Activated CD8-positive, alpha-beta T cell treated with anti-CD3 and anti-CD28 coated beads for 36 hours (primary cell): Measurements from ENCODE around the gene ERBB4. TPM values are rescaled to one million over a fixed set of nuclear protein-coding genes. Genes with fewer than 3 reads are reported as not detected.

Experiments used
- ATAC-seq: fragments of 200-7000 bp; cut with Tn5 transposase; one replicate; pipeline ENCODE4 v1.10.0; 2021; ENCODE audit warnings: mild to moderate bottlenecking, moderate library complexity
- CTCF ChIA-PET: fragments of 350-600 bp; sonication (Branson Sonifier 250); formaldehyde crosslinking; loops from one replicate; lab custom pipeline; 2021; ENCODE audit warnings: antibody characterized with exemption; lab: Charles Lee
- POLR2A ChIA-PET: fragments of 350-600 bp; sonication (Branson Sonifier 250); formaldehyde crosslinking; loops from one replicate; lab custom pipeline; 2021; ENCODE audit warnings: antibody characterized with exemption; lab: Charles Lee
- DNase-seq: peaks from one replicate; pipeline ENCODE4 v3.0.0-alpha.2; 2020
- H3K27ac Mint-ChIP-seq: one replicate; pipeline ENCODE4 v1.8.0; 2021; ENCODE audit warnings: mild to moderate bottlenecking, mixed read lengths
- H3K27me3 Mint-ChIP-seq: one replicate; pipeline ENCODE4 v1.8.0; 2021; ENCODE audit warnings: mixed read lengths
- H3K36me3 Mint-ChIP-seq: one replicate; pipeline ENCODE4 v1.8.0; 2021; ENCODE audit warnings: low read depth, mixed read lengths
- H3K4me1 Mint-ChIP-seq: one replicate; pipeline ENCODE4 v1.8.0; 2021; ENCODE audit warnings: low read depth, mixed read lengths
- H3K4me3 Mint-ChIP-seq: one replicate; pipeline ENCODE4 v1.8.0; 2021; ENCODE audit warnings: mild to moderate bottlenecking, moderate library complexity, mixed read lengths
- H3K9me3 Mint-ChIP-seq: one replicate; pipeline ENCODE4 v1.8.0; 2021; ENCODE audit warnings: mixed read lengths
- CTCF ChIP-seq: fragments of 200-600 bp; IDR thresholded peaks from one replicate; pipeline ENCODE4 v1.8.0; 2022; ENCODE audit warnings: antibody characterized with exemption, mild to moderate bottlenecking
- intact Hi-C: fragments of 100-400 bp; cut with micrococcal nuclease; formaldehyde crosslinking; loops from one replicate; pipeline ENCODE4 v1.10.0; 2022
- total RNA-seq, 2 experiments: library from RNA; stranded (reverse); gene quantifications; one replicate each; pipeline ENCODE4 v1.2.3, GENCODE V29; 2021

The ERBB4 gene
- total RNA-seq, 2 experiments from 2014 or later, result not detected

GRCh38 chr2:211376410-211376809, 1162.2 kb downstream of the ERBB4 start:
- intact Hi-C loops, result no loop called here
- CTCF ChIA-PET, result no interaction called here
- H3K27me3 Mint-ChIP-seq, result no peaks in the 10 kb centered on the region

GRCh38 chr2:211373203-211373602, 1165.4 kb downstream of the ERBB4 start:
- ChIA-PET POLR2A (no interaction called here), CTCF (interaction anchor here (1.2 kb wide), 1 partner anchor 82 kb away, joined by 4 read pairs; no protein-coding TSS in a partner anchor)
- Mint-ChIP-seq H3K4me1 (no peaks in the 10 kb centered on the region), H3K4me3 (no peak overlapping the region), H3K9me3 (peaks cover 2% of the 10 kb centered on the region), H3K36me3 (no peaks in the 10 kb centered on the region), H3K27ac (no peak overlapping the region), H3K27me3 (no peaks in the 10 kb centered on the region)
- no peak for ATAC-seq
- intact Hi-C loops, result no loop called here
- TF ChIP-seq CTCF, result no peak
- no peak for DNase-seq

More at GRCh38 chr2:211376410-211376809, 1162.2 kb downstream of the ERBB4 start:
- ATAC-seq (no peak), DNase-seq (no peak)
- H3K4me1 Mint-ChIP-seq, result no peaks in the 10 kb centered on the region
- no peaks in the 10 kb centered on the region for H3K9me3 Mint-ChIP-seq
- no peaks in the 10 kb centered on the region for H3K36me3 Mint-ChIP-seq
- no peak overlapping the region for H3K4me3 Mint-ChIP-seq
- no peak for TF ChIP-seq CTCF
- POLR2A ChIA-PET, result no interaction called here
- no peak overlapping the region for H3K27ac Mint-ChIP-seq

GRCh38 chr2:211371465-211371864, 1167.1 kb downstream of the ERBB4 start:
- Mint-ChIP-seq H3K4me3 (no peak overlapping the region), H3K9me3 (peaks cover 2% of the 10 kb centered on the region), H3K36me3 (no peaks in the 10 kb centered on the region), H3K4me1 (no peaks in the 10 kb centered on the region), H3K27ac (no peak overlapping the region), H3K27me3 (no peaks in the 10 kb centered on the region)
- intact Hi-C loops, result no loop called here
- POLR2A ChIA-PET, result no interaction called here
- no peak for DNase-seq
- CTCF ChIA-PET, result no interaction called here
- no peak for TF ChIP-seq CTCF
- no peak for ATAC-seq

- no peak for ATAC-seq
- no peak for TF ChIP-seq CTCF
Observed at GRCh38 chr2:211368467-211368866, 1170.1 kb downstream of the ERBB4 start.

GRCh38 chr2:211367711-211368110, 1170.9 kb downstream of the ERBB4 start:
- no peak for TF ChIP-seq CTCF
- ATAC-seq, result peak; percentile 64
- no peaks in the 10 kb centered on the region for H3K36me3 Mint-ChIP-seq
- H3K27me3 Mint-ChIP-seq, result no peaks in the 10 kb centered on the region
- no peak overlapping the region for H3K27ac Mint-ChIP-seq
- H3K9me3 Mint-ChIP-seq, result peaks cover 4% of the 10 kb centered on the region
- H3K4me3 Mint-ChIP-seq, result no peak overlapping the region
- H3K4me1 Mint-ChIP-seq, result no peaks in the 10 kb centered on the region
- ChIA-PET POLR2A (no interaction called here), CTCF (no interaction called here)
- intact Hi-C loops, result no loop called here
- peak; percentile 5 for DNase-seq

More at GRCh38 chr2:211368467-211368866, 1170.1 kb downstream of the ERBB4 start:
- H3K27me3 Mint-ChIP-seq, result no peaks in the 10 kb centered on the region
- H3K27ac Mint-ChIP-seq, result no peak overlapping the region
- H3K9me3 Mint-ChIP-seq, result peaks cover 4% of the 10 kb centered on the region
- intact Hi-C loops, result no loop called here
- H3K4me3 Mint-ChIP-seq, result no peak overlapping the region
- ChIA-PET CTCF (no interaction called here), POLR2A (no interaction called here)
- H3K4me1 Mint-ChIP-seq, result no peaks in the 10 kb centered on the region
- no peak for DNase-seq
- no peaks in the 10 kb centered on the region for H3K36me3 Mint-ChIP-seq
